Esophagus squamous epithelium (tissue), 5 donors: ENCODE results near the gene FRMPD4. TPM values are rescaled to one million over a fixed set of nuclear protein-coding genes. Genes with fewer than 3 reads are reported as not detected.

Source experiments
- DNase-seq: peaks from one replicate; lab custom pipeline; 2025; lab: John Stamatoyannopoulos, UW
- H3K27ac ChIP-seq, 4 donors: fragments of 200-600 bp; sonication (generic); one replicate each; pipeline ENCODE4 v1.5.1; 2016 to 2019; ENCODE audit warnings: mild to moderate bottlenecking in 1 of 4
- H3K27me3 ChIP-seq, 4 donors: fragments of 200-600 bp; sonication (generic); 1 replicate in 3 of 4; 2 replicates in 1 of 4; pipeline versions ENCODE4 v1.5.1 to v1.6.0; 2017 to 2021; ENCODE audit warnings: antibody characterized with exemption in 1 of 4
- H3K36me3 ChIP-seq, 3 donors: fragments of 200-600 bp; sonication (generic); one replicate each; pipeline ENCODE4 v1.5.1; 2016 to 2019
- H3K4me1 ChIP-seq, 3 donors: fragments of 200-600 bp; sonication (generic); one replicate each; pipeline ENCODE4 v1.5.1; 2017 to 2019
- H3K4me3 ChIP-seq, 4 donors: fragments of 200-600 bp; sonication (generic); 1 replicate in 3 of 4; 2 replicates in 1 of 4; pipeline ENCODE4 v1.5.1; 2016 to 2019; ENCODE audit warnings: mild to moderate bottlenecking in 2 of 4, moderate library complexity in 1 of 4
- H3K9me3 ChIP-seq, 3 donors: fragments of 200-600 bp; sonication (generic); one replicate each; pipeline ENCODE4 v1.5.1; 2016 to 2019
- POLR2A ChIP-seq, 4 donors: fragments of 450-650 bp; IDR thresholded peaks; one replicate each; pipeline ENCODE4 v1.6.1; 2017; ENCODE audit warnings: antibody characterized with exemption in 4 of 4, mild to moderate bottlenecking in 4 of 4, moderate library complexity in 3 of 4
- WGBS, 2 donors: methylation state at CpG; one replicate each; pipeline ENCODE4 v1.1.5; 2018; 5-methylcytosine and 5-hydroxymethylcytosine counted together
- intact Hi-C: fragments of 100-400 bp; cut with DNase I; formaldehyde crosslinking; loops from one replicate; pipeline ENCODE4 v1.15.0; 2022
- total RNA-seq, 4 donors: library from RNA; depleted of rRNA; stranded (reverse); fragments of >200 nt; gene quantifications; one replicate each; pipeline ENCODE4 v1.1.0, GENCODE V29; 2016
- TF ChIP-seq, protein P1 (sequence below), 6 experiments: fragments of 450-650 bp in 4 of 6; fragments of 200-600 bp in 2 of 6; sonication (generic) in 2 of 6; IDR thresholded peaks; one replicate each; pipeline ENCODE4 v1.5.1; 2016 to 2019; ENCODE audit warnings: antibody characterized with exemption in 6 of 6, mild to moderate bottlenecking in 4 of 6, moderate library complexity in 4 of 6
- donor health status: DM: yes; HTN: yes; CAD: no.

Gene FRMPD4
- total RNA-seq, 4 donors from 2014 or later, result under 0.01 to 0.06 TPM; not detected in 2

GRCh38 chrX:12352922-12353321, 214.6 kb downstream of the FRMPD4 start:
- H3K9me3 ChIP-seq, result no peaks in the 10 kb centered on the region
- H3K27me3 ChIP-seq, result no peaks in the 10 kb centered on the region
- no peak for TF ChIP-seq POLR2A (IDR thresholded peaks at IDR 0.05)
- TF ChIP-seq, protein P1, sequence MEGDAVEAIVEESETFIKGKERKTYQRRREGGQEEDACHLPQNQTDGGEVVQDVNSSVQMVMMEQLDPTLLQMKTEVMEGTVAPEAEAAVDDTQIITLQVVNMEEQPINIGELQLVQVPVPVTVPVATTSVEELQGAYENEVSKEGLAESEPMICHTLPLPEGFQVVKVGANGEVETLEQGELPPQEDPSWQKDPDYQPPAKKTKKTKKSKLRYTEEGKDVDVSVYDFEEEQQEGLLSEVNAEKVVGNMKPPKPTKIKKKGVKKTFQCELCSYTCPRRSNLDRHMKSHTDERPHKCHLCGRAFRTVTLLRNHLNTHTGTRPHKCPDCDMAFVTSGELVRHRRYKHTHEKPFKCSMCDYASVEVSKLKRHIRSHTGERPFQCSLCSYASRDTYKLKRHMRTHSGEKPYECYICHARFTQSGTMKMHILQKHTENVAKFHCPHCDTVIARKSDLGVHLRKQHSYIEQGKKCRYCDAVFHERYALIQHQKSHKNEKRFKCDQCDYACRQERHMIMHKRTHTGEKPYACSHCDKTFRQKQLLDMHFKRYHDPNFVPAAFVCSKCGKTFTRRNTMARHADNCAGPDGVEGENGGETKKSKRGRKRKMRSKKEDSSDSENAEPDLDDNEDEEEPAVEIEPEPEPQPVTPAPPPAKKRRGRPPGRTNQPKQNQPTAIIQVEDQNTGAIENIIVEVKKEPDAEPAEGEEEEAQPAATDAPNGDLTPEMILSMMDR (IDR thresholded peaks at IDR 0.05), result no peak
- H3K36me3 ChIP-seq, result no peaks in the 10 kb centered on the region
- no peak overlapping the region for H3K4me3 ChIP-seq
- intact Hi-C loops, result no loop called here
- DNase-seq, result no peak
- H3K4me1 ChIP-seq, result no peaks in the 10 kb centered on the region
- H3K27ac ChIP-seq, result no peak overlapping the region
- 69 to 86% methylated on average over 3 to 5 of the region's 5 CpGs for WGBS, 2 donors

- H3K27ac ChIP-seq, result no peak overlapping the region
- 25 to 34% methylated on average over 2 of the region's 2 CpGs for WGBS, 2 donors
- DNase-seq, result no peak
- TF ChIP-seq POLR2A (IDR thresholded peaks at IDR 0.05), result no peak
- TF ChIP-seq, protein P1 (IDR thresholded peaks at IDR 0.05), result no peak
- H3K4me3 ChIP-seq, result no peak overlapping the region
- H3K27me3 ChIP-seq, result no peaks in the 10 kb centered on the region
- H3K9me3 ChIP-seq, result no peaks in the 10 kb centered on the region
- no peaks in the 10 kb centered on the region for H3K4me1 ChIP-seq
- intact Hi-C loops, result no loop called here
- H3K36me3 ChIP-seq, result no peaks in the 10 kb centered on the region
Measured at GRCh38 chrX:12360383-12360782, 222.1 kb downstream of the FRMPD4 start.

GRCh38 chrX:12360986-12361598, 222.8 kb downstream of the FRMPD4 start:
- no peaks in the 10 kb centered on the region for H3K4me1 ChIP-seq
- intact Hi-C loops, result no loop called here
- H3K4me3 ChIP-seq, result no peak overlapping the region
- TF ChIP-seq, protein P1 (IDR thresholded peaks at IDR 0.05), result no peak
- TF ChIP-seq POLR2A (IDR thresholded peaks at IDR 0.05), result no peak
- H3K9me3 ChIP-seq, result no peaks in the 10 kb centered on the region
- H3K36me3 ChIP-seq, result no peaks in the 10 kb centered on the region
- no peak overlapping the region for H3K27ac ChIP-seq
- no peaks in the 10 kb centered on the region for H3K27me3 ChIP-seq
- no peak for DNase-seq

DNA sequence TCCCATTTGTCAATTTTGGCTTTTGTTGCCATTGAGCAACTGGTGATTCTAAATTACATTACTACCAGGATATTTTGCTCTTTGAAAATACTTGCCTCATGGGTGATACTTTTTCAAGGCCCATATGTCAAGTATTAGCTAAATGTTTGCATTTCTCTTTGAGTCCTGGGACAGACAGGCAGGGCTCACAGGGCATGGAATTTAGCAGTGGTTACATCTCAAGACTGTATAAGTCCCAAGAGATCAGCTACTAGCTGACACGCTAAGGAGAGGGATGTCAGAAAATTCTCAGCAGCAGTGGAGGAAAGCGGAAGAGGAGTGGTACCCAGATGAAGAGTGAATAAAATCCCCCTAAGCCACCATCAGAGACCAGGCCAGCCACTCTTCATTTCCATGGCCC, 224.9 kb downstream of the FRMPD4 start:
- no peak overlapping the region for H3K4me3 ChIP-seq
- H3K36me3 ChIP-seq, result no peaks in the 10 kb centered on the region
- WGBS, 2 donors, result 81 to 100% methylated on average over 1 to 2 of the region's 2 CpGs
- intact Hi-C loops, result no loop called here
- no peaks in the 10 kb centered on the region for H3K9me3 ChIP-seq
- TF ChIP-seq, protein P1 (IDR thresholded peaks at IDR 0.05), result no peak
- TF ChIP-seq POLR2A (IDR thresholded peaks at IDR 0.05), result no peak
- no peak overlapping the region for H3K27ac ChIP-seq
- no peak for DNase-seq
- H3K27me3 ChIP-seq, result no peaks in the 10 kb centered on the region
- H3K4me1 ChIP-seq, result no peaks in the 10 kb centered on the region

GRCh38 chrX:12366440-12366839, 228.2 kb downstream of the FRMPD4 start:
- no peak overlapping the region for H3K27ac ChIP-seq
- WGBS, 2 donors, result 50 to 100% methylated on average over 1 to 2 of the region's 2 CpGs
- no peaks in the 10 kb centered on the region for H3K9me3 ChIP-seq
- DNase-seq, result no peak
- intact Hi-C loops, result no loop called here
- no peaks in the 10 kb centered on the region for H3K36me3 ChIP-seq
- no peak for TF ChIP-seq POLR2A (IDR thresholded peaks at IDR 0.05)
- TF ChIP-seq, protein P1 (IDR thresholded peaks at IDR 0.05), result no peak
- H3K4me1 ChIP-seq, result no peaks in the 10 kb centered on the region
- no peak overlapping the region for H3K4me3 ChIP-seq
- no peaks in the 10 kb centered on the region for H3K27me3 ChIP-seq
